Fibroblast of mammary gland (primary cell): ENCODE data around the gene SPRR1A.
"Not testable (repeated sequence)": the region's sequence is repeated elsewhere in the genome, so short reads cannot be mapped to it uniquely, and the experiment has no call there.

Experiments used
- DNase-seq: peaks from one replicate; pipeline ENCODE4 v3.0.0-alpha.2; 2010; ENCODE audit warnings: low read depth
- H3K4me3 ChIP-seq: 2 replicates; pipeline ENCODE4 v1.5.1; 2011; ENCODE audit warnings: low read depth, mild to moderate bottlenecking, low read length, moderate library complexity; ENCODE audit not compliant: control insufficient read depth
- TF ChIP-seq, protein P1 (sequence below): conservative IDR thresholded peaks from 2 replicates; pipeline ENCODE4 v1.5.1; 2011; ENCODE audit warnings: low read depth, low read length, inconsistent platforms; ENCODE audit not compliant: control insufficient read depth, insufficient read depth

SPRR1A gene

DNA sequence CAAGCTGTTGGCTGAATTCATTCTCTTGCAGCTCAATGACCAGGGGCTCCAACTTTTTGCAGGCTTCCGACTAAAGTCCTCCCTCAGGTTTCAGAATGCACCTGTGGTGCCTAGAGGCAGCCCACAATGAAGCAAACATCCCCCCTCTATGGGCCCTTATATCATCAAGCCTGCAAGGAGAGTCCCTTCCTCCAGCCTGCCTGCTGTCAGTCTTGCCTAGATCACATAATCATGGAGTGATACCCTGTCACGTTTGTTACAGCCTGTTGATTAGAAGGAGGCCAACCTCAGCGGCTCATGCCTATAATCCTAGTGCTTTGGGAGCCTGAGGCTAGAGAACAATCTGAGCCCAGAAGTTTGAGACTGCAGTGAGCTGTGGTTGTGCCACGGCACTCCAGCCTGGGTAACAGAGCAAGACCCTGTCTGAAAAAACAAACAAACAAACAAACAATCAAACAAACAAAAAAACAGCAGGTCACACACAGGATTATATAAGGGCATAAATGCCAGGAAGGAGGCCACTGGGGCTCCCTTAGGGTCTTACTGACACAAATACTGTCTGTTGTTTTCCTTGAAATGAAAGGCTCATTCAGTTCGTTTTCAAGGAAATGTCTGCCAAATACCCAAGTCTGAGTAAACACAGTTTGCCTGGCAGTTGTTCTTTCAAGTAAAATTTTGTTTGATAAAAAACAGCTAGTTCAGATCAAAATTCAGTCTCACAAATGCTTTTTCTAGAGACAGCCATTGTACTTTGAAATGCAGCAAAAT lies 12.9 kb downstream of the SPRR1A start:
- no peak overlapping the region for H3K4me3 ChIP-seq
- no peak for DNase-seq
- TF ChIP-seq, protein P1, sequence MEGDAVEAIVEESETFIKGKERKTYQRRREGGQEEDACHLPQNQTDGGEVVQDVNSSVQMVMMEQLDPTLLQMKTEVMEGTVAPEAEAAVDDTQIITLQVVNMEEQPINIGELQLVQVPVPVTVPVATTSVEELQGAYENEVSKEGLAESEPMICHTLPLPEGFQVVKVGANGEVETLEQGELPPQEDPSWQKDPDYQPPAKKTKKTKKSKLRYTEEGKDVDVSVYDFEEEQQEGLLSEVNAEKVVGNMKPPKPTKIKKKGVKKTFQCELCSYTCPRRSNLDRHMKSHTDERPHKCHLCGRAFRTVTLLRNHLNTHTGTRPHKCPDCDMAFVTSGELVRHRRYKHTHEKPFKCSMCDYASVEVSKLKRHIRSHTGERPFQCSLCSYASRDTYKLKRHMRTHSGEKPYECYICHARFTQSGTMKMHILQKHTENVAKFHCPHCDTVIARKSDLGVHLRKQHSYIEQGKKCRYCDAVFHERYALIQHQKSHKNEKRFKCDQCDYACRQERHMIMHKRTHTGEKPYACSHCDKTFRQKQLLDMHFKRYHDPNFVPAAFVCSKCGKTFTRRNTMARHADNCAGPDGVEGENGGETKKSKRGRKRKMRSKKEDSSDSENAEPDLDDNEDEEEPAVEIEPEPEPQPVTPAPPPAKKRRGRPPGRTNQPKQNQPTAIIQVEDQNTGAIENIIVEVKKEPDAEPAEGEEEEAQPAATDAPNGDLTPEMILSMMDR, result no peak

DNA sequence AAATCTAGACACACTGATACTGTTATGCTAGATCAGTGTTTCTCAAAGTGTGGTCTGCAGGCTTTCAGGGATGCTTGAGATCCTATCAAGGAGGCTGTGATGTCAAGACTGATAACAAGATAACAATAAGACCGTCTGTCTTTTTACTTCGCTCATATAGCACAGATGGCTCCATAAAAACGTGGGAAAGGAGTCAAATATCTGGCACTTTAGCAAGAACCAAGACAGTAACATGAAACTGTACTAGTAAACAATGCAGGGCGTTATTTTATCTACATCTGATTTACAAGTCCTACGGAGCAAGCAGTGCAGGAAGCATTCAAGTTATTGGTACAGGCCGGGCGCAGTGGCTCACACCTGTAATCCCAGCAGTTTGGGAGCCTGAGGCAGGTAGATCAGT lies 14.0 kb downstream of the SPRR1A start:
- no peak for DNase-seq
- TF ChIP-seq, protein P1, result no peak
- H3K4me3 ChIP-seq, result no peak overlapping the region

DNA sequence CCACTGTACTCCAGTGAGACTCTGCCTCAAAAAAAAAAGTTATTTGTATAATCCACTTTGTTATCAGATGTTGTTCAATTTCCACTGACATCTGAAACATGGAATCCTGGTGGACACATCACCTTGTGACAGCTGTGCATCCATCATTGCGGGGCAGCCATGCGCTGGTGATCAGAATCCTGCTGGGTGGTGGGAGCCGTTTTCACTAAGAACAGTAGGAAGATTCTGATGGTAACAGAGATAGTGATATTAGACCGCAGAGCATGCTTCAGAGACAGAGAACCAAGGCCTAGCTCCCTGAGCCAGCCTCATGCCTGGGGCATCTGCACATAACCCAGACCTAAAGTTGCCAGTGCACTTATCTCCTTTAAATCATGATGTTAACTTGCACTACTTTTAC lies 14.6 kb downstream of the SPRR1A start:
- TF ChIP-seq, protein P1, result no peak
- H3K4me3 ChIP-seq, result no peak overlapping the region
- DNase-seq, result no peak

DNA sequence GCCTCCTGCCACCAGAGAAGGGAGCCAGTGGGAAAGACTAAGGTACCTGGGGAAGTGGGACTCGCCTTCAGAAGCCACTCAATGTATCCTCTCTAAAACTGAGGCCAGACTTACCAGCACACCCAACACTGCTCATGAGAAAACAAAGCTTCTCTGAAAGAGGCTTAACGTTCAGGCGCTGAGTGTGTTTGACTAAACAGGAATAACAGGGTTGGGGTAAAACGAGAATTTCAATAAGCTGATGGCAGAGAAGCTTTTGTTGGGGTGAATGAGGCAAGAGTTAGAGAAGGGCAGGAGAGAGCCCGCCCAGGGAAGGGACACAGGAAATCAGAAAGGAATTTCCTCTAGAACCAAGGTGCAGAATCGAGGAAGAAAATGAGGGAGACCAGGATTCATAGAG lies 15.9 kb downstream of the SPRR1A start:
- DNase-seq, result no peak
- no peak overlapping the region for H3K4me3 ChIP-seq
- TF ChIP-seq, protein P1, result no peak

DNA sequence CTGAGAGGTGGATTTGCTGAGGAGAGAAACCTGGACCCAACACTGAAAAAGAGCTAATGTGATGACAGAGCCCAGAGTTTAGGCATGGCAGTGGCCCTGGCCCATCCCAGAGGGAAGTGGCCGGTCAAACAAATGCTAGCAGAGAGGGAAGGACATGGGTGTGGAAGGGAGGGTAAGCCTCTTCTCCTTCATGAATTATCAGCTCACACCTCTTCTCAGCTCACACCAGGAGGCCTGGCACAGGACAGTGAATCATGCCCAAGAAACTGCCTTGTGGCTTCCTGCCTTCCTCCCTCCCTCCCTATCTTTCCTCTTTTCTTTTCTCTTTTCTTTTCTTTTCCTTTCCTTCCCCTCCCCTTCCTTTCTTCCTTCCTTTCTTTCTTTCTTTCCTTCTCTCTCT lies 16.4 kb downstream of the SPRR1A start:
- TF ChIP-seq, protein P1, result no peak
- no peak overlapping the region for H3K4me3 ChIP-seq
- DNase-seq, result no peak

DNA sequence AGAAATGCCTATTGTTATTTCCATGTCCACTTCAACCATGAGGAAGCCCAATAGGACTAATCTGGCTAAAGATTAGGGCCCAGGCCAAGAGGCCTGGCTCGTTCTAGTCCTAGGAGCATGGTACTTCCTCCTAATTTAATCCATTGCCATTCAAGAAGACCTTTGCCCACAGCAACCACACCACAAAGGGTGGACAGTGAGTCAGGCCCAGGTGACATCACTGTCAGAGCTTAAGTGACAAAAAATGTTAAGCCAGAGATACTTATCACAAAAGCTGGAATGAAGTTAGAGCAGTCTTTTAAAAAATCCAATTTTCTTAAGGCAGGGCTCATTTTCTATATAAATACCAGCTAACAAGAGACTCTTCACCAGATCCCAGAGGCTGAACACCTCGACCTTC lies 17.5 kb downstream of the SPRR1A start, which contains the start of gene SPRR3:
SPRR3 (plus strand) TSS at position 368 of the 400 bp plus-strand sequence. CDS start 1,272 bp downstream, outside the sequence.
- TF ChIP-seq, protein P1, result no peak
- no peak for DNase-seq
- H3K4me3 ChIP-seq, result no peak within 1 kb of the TSS

DNA sequence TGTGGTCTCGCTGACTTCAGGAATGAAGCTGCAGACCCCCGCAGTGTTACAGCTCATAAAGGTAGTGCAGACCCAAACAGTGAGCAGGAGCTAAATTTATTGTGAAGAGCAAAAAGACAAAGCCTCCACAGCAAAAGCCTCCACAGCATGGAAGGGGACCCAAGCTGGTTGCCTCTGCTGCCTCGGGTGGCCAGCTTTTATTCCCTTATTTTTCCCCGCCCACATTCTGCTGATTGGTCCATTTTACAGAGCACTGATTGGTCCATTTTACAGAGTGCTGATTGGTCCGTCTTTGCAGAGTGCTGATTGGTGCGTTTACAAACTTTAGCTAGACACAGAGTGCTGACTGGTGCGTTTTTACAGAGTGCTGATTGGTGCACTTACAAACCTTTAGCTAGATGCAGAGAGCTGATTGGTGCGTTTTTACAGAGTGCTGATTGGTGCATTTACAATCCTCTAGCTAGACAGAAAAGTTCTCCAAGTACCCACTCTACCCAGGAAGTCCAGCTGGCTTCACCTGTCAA lies 27.4 kb downstream of the SPRR1A start:
- not testable (repeated sequence) for H3K4me3 ChIP-seq, DNase-seq

DNA sequence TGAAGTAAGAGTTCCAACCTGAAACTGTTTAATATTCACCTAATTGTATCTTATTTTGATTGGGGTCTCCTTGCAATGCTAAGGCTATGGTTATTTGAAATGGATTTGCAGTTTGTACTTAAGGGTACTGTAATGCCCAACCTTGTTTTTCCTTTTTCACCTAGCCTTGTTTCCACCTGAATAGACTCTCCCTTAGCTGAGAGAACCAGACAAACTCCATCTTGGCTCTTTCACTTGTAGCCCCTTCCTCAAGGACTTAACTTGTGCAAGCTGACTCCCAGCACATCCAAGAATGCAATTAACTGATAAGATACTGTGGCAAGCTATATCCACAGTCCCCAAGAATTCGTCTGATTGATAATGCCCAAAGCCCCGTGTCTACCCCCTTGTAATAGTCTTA lies 37.9 kb downstream of the SPRR1A start:
- DNase-seq, H3K4me3 ChIP-seq: not testable (repeated sequence)

DNA sequence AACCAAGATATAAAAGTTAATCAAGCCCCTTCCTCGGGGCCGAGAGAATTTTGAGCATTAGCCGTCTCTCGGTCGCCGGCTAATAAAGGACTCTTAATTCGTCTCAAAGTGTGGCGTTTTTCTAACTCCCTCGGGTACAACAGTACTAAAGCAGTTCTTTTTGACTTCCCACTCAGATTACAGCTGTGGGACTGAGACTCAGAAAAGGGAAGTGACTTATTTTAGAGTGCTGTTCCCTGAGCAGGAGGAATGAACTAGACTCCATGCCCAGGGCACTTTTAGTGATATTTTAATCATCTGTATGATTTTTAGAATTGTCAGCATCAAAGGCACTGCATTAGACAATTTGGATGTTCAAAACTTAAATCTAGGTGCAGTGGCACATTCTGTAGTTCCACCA lies 38.5 kb downstream of the SPRR1A start:
- not testable (repeated sequence) for DNase-seq, H3K4me3 ChIP-seq
